ENCODE data around the gene CUL9. TPM values are rescaled to one million over a fixed set of nuclear protein-coding genes. Genes with fewer than 3 reads are reported as not detected.

CUL9 gene
- total and polyA plus RNA-seq, 4 donors, result 6.5 to 21.8 (median 7.5) TPM

- H3K9me3 ChIP-seq (ENCODE audit: control insufficient read depth in 4 of 4, low read length in 3 of 4), result no peaks in the 10 kb centered on the region
- 41% methylated on average over 6 of the region's 6 CpGs for WGBS
- peak overlapping the region in 2 of 3 donors; percentile 16 to 17 for H3K4me3 ChIP-seq (ENCODE audit: low read depth in 1 of 3, low read length in 3 of 3)
- H3K36me3 ChIP-seq (ENCODE audit: control insufficient read depth in 4 of 4, insufficient read depth in 3 of 4, low read depth in 1 of 4, low read length in 3 of 4), result no peaks in the 10 kb centered on the region
- TF ChIP-seq REST (IDR thresholded peaks at IDR 0.05), result peak; percentile 58
- peak; percentile 39 to 62 for TF ChIP-seq RAD21 (IDR thresholded peaks at IDR 0.05)
- TF ChIP-seq CTCF (IDR thresholded peaks at IDR 0.05; ENCODE audit: low read depth, low read length, missing input control), result peak; percentile 10
- no peak for TF ChIP-seq TAF1 (conservative IDR thresholded peaks at IDR 0.05)
- peak; percentile 63 to 87 for TF ChIP-seq RXRA (IDR thresholded peaks at IDR 0.05)
- TF ChIP-seq ZBTB33 (IDR thresholded peaks at IDR 0.05), result no peak
- no peak for TF ChIP-seq FOXA1 (IDR thresholded peaks at IDR 0.05)
- TF ChIP-seq HNF4A (conservative IDR thresholded peaks at IDR 0.05), result peak; percentile 78 to 85
- TF ChIP-seq SP1 (IDR thresholded peaks at IDR 0.05), result peak; percentile 75
- TF ChIP-seq HNF4G (IDR thresholded peaks at IDR 0.05), result no peak
- no peak for TF ChIP-seq ATF3 (IDR thresholded peaks at IDR 0.05)
- TF ChIP-seq FOXA2 (IDR thresholded peaks at IDR 0.05), result peak; percentile 11
- H3K27ac ChIP-seq (ENCODE audit: low read depth in 1 of 2, low read length in 2 of 2), result peak overlapping the region; percentile 81 to 82
- no peak for DNase-seq (ENCODE audit: low spot score)
- peak overlapping the region in 1 of 2 donors; percentile 1 for H3K9ac ChIP-seq (ENCODE audit: low read depth in 1 of 2, low read length in 2 of 2)
- peaks cover 8 to 60% (median 43%) of the 10 kb centered on the region in 4 donors for H3K4me1 ChIP-seq (ENCODE audit: control insufficient read depth in 4 of 4, insufficient read depth in 4 of 4, low read length in 3 of 4)
- H3K27me3 ChIP-seq (ENCODE audit: control insufficient read depth in 4 of 4, insufficient read depth in 4 of 4, low read length in 3 of 4), result no peaks in the 10 kb centered on the region
Observed at GRCh38 chr6:43265564-43265963, 83.6 kb downstream of the CUL9 start.

GRCh38 chr6:43267619-43268354 lies 85.8 kb downstream of the CUL9 start:
- Histone ChIP-seq H3K9ac (ENCODE audit: low read depth in 1 of 2, low read length in 2 of 2) (peak overlapping the region; percentile 18 to 28), H3K36me3 (ENCODE audit: control insufficient read depth in 4 of 4, insufficient read depth in 3 of 4, low read depth in 1 of 4, low read length in 3 of 4) (no peaks in the 10 kb centered on the region), H3K4me1 (ENCODE audit: control insufficient read depth in 4 of 4, insufficient read depth in 4 of 4, low read length in 3 of 4) (peaks cover 17 to 79% (median 61%) of the 10 kb centered on the region in 4 donors), H3K27ac (ENCODE audit: low read depth in 1 of 2, low read length in 2 of 2) (peak overlapping the region; percentile 81 to 92), H3K4me3 (ENCODE audit: low read depth in 1 of 3, low read length in 3 of 3) (peak overlapping the region in 1 of 3 donors; percentile 20), H3K27me3 (ENCODE audit: control insufficient read depth in 4 of 4, insufficient read depth in 4 of 4, low read length in 3 of 4) (no peaks in the 10 kb centered on the region), H3K9me3 (ENCODE audit: control insufficient read depth in 4 of 4, low read length in 3 of 4) (no peaks in the 10 kb centered on the region)
- DNase-seq (ENCODE audit: low spot score), result peak; percentile 68
- WGBS, result 32% methylated on average over 7 of the region's 7 CpGs
- peak; percentile 93 for TF ChIP-seq MAX (IDR thresholded peaks at IDR 0.05)
- TF ChIP-seq HNF4G (IDR thresholded peaks at IDR 0.05), result peak; percentile 94
- peak; percentile 85 for TF ChIP-seq NR2F2 (IDR thresholded peaks at IDR 0.05)
- TF ChIP-seq SP1 (IDR thresholded peaks at IDR 0.05), result peak; percentile 99
- TF ChIP-seq TAF1 (conservative IDR thresholded peaks at IDR 0.05), result peak; percentile 66
- TF ChIP-seq YY1 (IDR thresholded peaks at IDR 0.05), result peak; percentile 77
- peak; percentile 94 for TF ChIP-seq FOXA2 (IDR thresholded peaks at IDR 0.05)
- TF ChIP-seq CTCF (IDR thresholded peaks at IDR 0.05; ENCODE audit: low read depth, low read length, missing input control), result no peak
- peak; percentile 55 to 69 for TF ChIP-seq RAD21 (IDR thresholded peaks at IDR 0.05)
- peak; percentile 90 for TF ChIP-seq ZBTB33 (IDR thresholded peaks at IDR 0.05)
- peak; percentile 99 to 100 for TF ChIP-seq RXRA (IDR thresholded peaks at IDR 0.05)
- peak in 1 of 2 donors; percentile 49 for TF ChIP-seq GABPA (IDR thresholded peaks at IDR 0.05 in 1 of 2, conservative IDR thresholded peaks at IDR 0.05 in 1 of 2)
- TF ChIP-seq EGR1 (IDR thresholded peaks at IDR 0.05; ENCODE audit: low read depth in 2 of 2), result peak in 1 of 2 donors; percentile 89
- TF ChIP-seq HNF4A (conservative IDR thresholded peaks at IDR 0.05), result peak; percentile 98 to 99
- TF ChIP-seq FOXA1 (IDR thresholded peaks at IDR 0.05), result peak; percentile 90
